Measurements from ENCODE around the gene UGGT1. TPM values are rescaled to one million over a fixed set of nuclear protein-coding genes. Genes with fewer than 3 reads are reported as not detected.

Gene UGGT1
- total and polyA plus RNA-seq, 7 donors, result 1.8 to 47.9 (median 21.5) TPM

DNA sequence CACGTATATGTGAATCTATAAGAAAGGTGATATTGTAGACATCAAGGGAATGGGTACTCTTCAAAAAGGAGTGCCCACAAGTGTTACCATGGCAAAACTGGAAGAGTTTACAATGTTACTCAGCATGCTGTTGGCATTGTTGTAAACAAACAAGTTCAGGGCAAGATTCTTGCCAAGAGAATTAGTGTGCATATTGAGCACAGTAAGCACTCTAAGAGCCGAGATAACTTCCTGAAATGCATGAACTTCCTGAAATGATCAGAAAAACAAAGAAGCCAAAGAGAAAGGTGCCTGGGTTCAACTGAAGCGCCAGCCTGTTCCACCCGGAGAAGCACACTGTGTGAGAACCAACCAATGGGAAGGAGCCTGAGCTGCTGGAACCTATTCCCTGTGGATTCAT, 126.7 kb downstream of the UGGT1 start:
- Histone ChIP-seq H3K36me3 (no peaks in the 10 kb centered on the region), H3K9me3 (no peaks in the 10 kb centered on the region), H3K4me3 (no peak overlapping the region), H3K4me1 (no peaks in the 10 kb centered on the region), H3K27me3 (no peaks in the 10 kb centered on the region), H3K27ac (no peak overlapping the region)
- intact Hi-C loops (cut with DNase I), result no loop called here
- DNase-seq, result no peak
- 30 to 45% methylated on average over 4 of the region's 4 CpGs for WGBS, 2 donors
- no peak for TF ChIP-seq POLR2A (IDR thresholded peaks at IDR 0.05)
- TF ChIP-seq, protein P1, sequence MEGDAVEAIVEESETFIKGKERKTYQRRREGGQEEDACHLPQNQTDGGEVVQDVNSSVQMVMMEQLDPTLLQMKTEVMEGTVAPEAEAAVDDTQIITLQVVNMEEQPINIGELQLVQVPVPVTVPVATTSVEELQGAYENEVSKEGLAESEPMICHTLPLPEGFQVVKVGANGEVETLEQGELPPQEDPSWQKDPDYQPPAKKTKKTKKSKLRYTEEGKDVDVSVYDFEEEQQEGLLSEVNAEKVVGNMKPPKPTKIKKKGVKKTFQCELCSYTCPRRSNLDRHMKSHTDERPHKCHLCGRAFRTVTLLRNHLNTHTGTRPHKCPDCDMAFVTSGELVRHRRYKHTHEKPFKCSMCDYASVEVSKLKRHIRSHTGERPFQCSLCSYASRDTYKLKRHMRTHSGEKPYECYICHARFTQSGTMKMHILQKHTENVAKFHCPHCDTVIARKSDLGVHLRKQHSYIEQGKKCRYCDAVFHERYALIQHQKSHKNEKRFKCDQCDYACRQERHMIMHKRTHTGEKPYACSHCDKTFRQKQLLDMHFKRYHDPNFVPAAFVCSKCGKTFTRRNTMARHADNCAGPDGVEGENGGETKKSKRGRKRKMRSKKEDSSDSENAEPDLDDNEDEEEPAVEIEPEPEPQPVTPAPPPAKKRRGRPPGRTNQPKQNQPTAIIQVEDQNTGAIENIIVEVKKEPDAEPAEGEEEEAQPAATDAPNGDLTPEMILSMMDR (IDR thresholded peaks at IDR 0.05), result no peak
- TF ChIP-seq POLR2AphosphoS5 (IDR thresholded peaks at IDR 0.05), result no peak

DNA sequence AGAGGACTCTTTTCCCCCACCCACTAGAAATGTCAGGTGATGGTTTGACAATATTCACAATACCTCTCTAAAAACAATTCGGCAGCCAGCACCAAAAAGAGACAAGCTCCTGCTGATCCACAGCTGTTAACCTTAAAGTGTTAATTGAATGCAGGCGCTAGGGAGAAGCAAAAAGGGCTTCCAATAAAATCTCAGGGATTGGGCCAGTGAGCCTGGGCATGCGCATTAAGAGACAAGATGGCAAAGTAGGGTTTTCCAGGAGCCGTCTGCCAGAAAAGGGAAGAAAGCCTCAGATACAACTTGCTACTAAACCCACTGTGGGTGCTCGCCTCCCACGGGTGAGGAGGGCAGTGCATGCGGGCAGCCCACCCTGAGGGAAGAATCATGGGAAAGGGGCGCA, 128.9 kb downstream of the UGGT1 start:
- H3K36me3 ChIP-seq, result no peaks in the 10 kb centered on the region

DNA sequence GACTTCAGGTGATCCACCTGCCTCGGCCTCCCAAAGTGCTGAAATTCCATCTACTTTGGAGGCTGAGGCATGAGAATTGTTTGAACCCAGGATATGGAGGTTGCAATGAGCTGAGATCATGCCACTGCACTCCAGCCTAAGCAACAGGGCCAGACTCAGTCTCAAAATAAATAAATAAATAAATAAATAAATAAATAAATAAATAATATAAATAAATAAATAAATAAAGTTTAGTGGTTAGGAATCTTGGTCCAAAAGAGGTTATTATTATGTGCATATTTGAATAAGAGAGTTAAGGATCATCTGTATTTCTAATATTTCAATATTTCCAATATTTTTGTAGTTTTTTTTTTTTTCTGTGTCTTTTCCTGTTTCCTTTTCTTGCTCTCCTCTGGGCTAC, 136.9 kb downstream of the UGGT1 start:
- TF ChIP-seq EP300 (IDR thresholded peaks at IDR 0.05), result no peak
- TF ChIP-seq, protein P1 (IDR thresholded peaks at IDR 0.05), result no peak
- no peak for TF ChIP-seq POLR2AphosphoS5 (IDR thresholded peaks at IDR 0.05)
- TF ChIP-seq POLR2A (IDR thresholded peaks at IDR 0.05), result no peak
- intact Hi-C loops (cut with DNase I), result no loop called here
- no peak for DNase-seq
- Histone ChIP-seq H3K36me3 (no peaks in the 10 kb centered on the region), H3K27ac (no peak overlapping the region), H3K27me3 (no peaks in the 10 kb centered on the region), H3K9me3 (no peaks in the 10 kb centered on the region), H3K4me3 (no peak overlapping the region), H3K4me1 (peaks cover 0 to 6% (median 5%) of the 10 kb centered on the region in 4 donors)
- 94% methylated on average over 1 of the region's 1 CpG for WGBS, 2 donors

More for the DNA sequence above, 128.9 kb downstream of the UGGT1 start:
- DNase-seq, result no peak
- intact Hi-C loops (cut with DNase I), result no loop called here
- no peaks in the 10 kb centered on the region for H3K27me3 ChIP-seq
- H3K4me1 ChIP-seq, result no peaks in the 10 kb centered on the region
- H3K27ac ChIP-seq, result no peak overlapping the region
- TF ChIP-seq POLR2A (IDR thresholded peaks at IDR 0.05) (no peak), POLR2AphosphoS5 (IDR thresholded peaks at IDR 0.05) (no peak), EP300 (IDR thresholded peaks at IDR 0.05) (no peak)
- TF ChIP-seq, protein P1 (IDR thresholded peaks at IDR 0.05), result no peak
- H3K9me3 ChIP-seq, result no peaks in the 10 kb centered on the region
- H3K4me3 ChIP-seq, result no peak overlapping the region
- WGBS, 2 donors, result 88 to 90% methylated on average over 8 of the region's 8 CpGs

GRCh38 chr2:128228894-128229293, 137.9 kb downstream of the UGGT1 start:
- Histone ChIP-seq H3K36me3 (no peaks in the 10 kb centered on the region), H3K4me3 (no peak overlapping the region), H3K27me3 (no peaks in the 10 kb centered on the region), H3K9me3 (no peaks in the 10 kb centered on the region), H3K27ac (no peak overlapping the region), H3K4me1 (peaks cover 0 to 9% (median 7%) of the 10 kb centered on the region in 4 donors)
- intact Hi-C loops (cut with DNase I), result no loop called here
- DNase-seq, result no peak
- TF ChIP-seq POLR2AphosphoS5 (IDR thresholded peaks at IDR 0.05) (no peak), POLR2A (IDR thresholded peaks at IDR 0.05) (no peak), EP300 (IDR thresholded peaks at IDR 0.05) (no peak)
- TF ChIP-seq, protein P1 (IDR thresholded peaks at IDR 0.05), result no peak
